ENCODE measurements around the gene AQP12A.

DNA sequence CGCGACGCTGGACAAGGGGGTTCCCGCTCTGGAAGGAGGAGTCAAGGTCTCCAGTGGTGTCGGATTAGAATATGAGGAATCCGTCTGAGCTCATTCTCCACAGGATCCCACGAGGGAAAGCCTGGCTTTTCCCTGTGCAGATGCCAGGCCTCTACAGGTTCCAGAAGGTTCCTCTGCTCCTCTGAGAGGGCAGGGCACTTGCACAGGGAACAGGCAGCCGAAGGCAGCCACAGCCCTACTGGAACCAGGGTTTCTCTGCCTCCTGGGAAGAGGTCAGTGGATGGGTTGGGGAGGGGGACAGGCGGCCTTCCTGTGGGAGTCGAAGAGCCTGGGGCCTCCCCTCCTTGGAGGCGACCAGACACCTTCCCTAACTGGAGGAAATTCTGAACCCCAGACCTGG is 1.7 kb upstream of the AQP12A start:
- TF ChIP-seq, protein P1, sequence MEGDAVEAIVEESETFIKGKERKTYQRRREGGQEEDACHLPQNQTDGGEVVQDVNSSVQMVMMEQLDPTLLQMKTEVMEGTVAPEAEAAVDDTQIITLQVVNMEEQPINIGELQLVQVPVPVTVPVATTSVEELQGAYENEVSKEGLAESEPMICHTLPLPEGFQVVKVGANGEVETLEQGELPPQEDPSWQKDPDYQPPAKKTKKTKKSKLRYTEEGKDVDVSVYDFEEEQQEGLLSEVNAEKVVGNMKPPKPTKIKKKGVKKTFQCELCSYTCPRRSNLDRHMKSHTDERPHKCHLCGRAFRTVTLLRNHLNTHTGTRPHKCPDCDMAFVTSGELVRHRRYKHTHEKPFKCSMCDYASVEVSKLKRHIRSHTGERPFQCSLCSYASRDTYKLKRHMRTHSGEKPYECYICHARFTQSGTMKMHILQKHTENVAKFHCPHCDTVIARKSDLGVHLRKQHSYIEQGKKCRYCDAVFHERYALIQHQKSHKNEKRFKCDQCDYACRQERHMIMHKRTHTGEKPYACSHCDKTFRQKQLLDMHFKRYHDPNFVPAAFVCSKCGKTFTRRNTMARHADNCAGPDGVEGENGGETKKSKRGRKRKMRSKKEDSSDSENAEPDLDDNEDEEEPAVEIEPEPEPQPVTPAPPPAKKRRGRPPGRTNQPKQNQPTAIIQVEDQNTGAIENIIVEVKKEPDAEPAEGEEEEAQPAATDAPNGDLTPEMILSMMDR (IDR thresholded peaks at IDR 0.05), result no peak
- no peak for TF ChIP-seq POLR2A (IDR thresholded peaks at IDR 0.05)

Data from thyroid gland (tissue), 4 donors.